Hepatocyte (in vitro differentiated cells): Measurements from ENCODE around the gene DISC1. TPM values are rescaled to one million over a fixed set of nuclear protein-coding genes. Genes with fewer than 3 reads are reported as not detected.
"Not testable (repeated sequence)": the region's sequence is repeated elsewhere in the genome, so short reads cannot be mapped to it uniquely, and the experiment has no call there.

ENCODE experiments used
- DNase-seq: peaks from one replicate; pipeline ENCODE4 v3.0.0-alpha.2; 2016; ENCODE audit warnings: low spot score
- H2AFZ ChIP-seq: fragments of 200-600 bp; sonication (generic); 2 replicates; pipeline ENCODE4 v1.6.0; 2016; ENCODE audit warnings: antibody characterized with exemption, mild to moderate bottlenecking
- H3K27ac ChIP-seq: fragments of 200-600 bp; sonication (generic); 2 replicates; pipeline ENCODE4 v1.5.1; 2016; ENCODE audit warnings: mild to moderate bottlenecking
- H3K27me3 ChIP-seq: fragments of 200-600 bp; sonication (generic); 2 replicates; pipeline ENCODE4 v1.6.1; 2016
- H3K36me3 ChIP-seq: fragments of 200-600 bp; sonication (generic); replicated peaks from 2 replicates; pipeline ENCODE4 v1.5.1; 2016; ENCODE audit warnings: low read depth; ENCODE audit not compliant: insufficient read depth
- H3K4me1 ChIP-seq: fragments of 200-600 bp; sonication (generic); 2 replicates; pipeline ENCODE4 v1.5.1; 2016; ENCODE audit warnings: mild to moderate bottlenecking, moderate library complexity; ENCODE audit not compliant: insufficient read depth
- H3K4me2 ChIP-seq: fragments of 200-600 bp; sonication (generic); 2 replicates; pipeline ENCODE4 v1.6.0; 2016
- H3K4me3 ChIP-seq: fragments of 200-600 bp; sonication (generic); 2 replicates; pipeline ENCODE4 v1.5.1; 2016; ENCODE audit warnings: mild to moderate bottlenecking
- H3K79me2 ChIP-seq: fragments of 200-600 bp; sonication (generic); 2 replicates; pipeline ENCODE4 v1.6.0; 2017; ENCODE audit warnings: mild to moderate bottlenecking
- H3K9me2 ChIP-seq: fragments of 200-600 bp; sonication (generic); replicated peaks from 2 replicates; pipeline ENCODE4 v1.6.0; 2017; ENCODE audit warnings: mild to moderate bottlenecking; ENCODE audit not compliant: insufficient read depth
- H3K9me3 ChIP-seq: fragments of 200-600 bp; sonication (generic); 2 replicates; pipeline ENCODE4 v1.5.1; 2016; ENCODE audit warnings: low read depth, mild to moderate bottlenecking
- H4K20me1 ChIP-seq: fragments of 200-600 bp; sonication (generic); 2 replicates; pipeline ENCODE4 v1.6.0; 2016; ENCODE audit warnings: mild to moderate bottlenecking; ENCODE audit not compliant: insufficient read depth, poor library complexity, severe bottlenecking
- CTCF ChIP-seq: fragments of 200-600 bp; sonication (generic); IDR thresholded peaks from 2 replicates; pipeline ENCODE4 v1.5.1; 2016; ENCODE audit warnings: antibody characterized with exemption, mild to moderate bottlenecking; ENCODE audit not compliant: poor library complexity
- EZH2 ChIP-seq: fragments of 200-600 bp; sonication (generic); IDR thresholded peaks from 2 replicates; pipeline ENCODE4 v1.6.1; 2016; ENCODE audit warnings: antibody characterized with exemption, mild to moderate bottlenecking, borderline replicate concordance
- EZH2phosphoT487 ChIP-seq: fragments of 200-600 bp; sonication (generic); IDR thresholded peaks from one replicate; pipeline ENCODE4 v1.6.1; 2018; ENCODE audit warnings: antibody characterized with exemption, mild to moderate bottlenecking, low read depth, moderate library complexity; ENCODE audit not compliant: unreplicated experiment, severe bottlenecking
- WGBS: methylation state at CpG from one replicate; pipeline ENCODE4 v1.1.6; 2016; ENCODE audit warnings: low lambda C conversion rate; ENCODE audit errors: missing lambda C conversion rate; 5-methylcytosine and 5-hydroxymethylcytosine counted together
- polyA plus RNA-seq: library from polyadenylated mRNA; unstranded; fragments of >200 nt; fragmentation: Nextera tagmentation; extraction: Ambion mirVana; gene quantifications from 2 replicates; pipeline ENCODE4 v1.2.1, GENCODE V29; 2016
- total RNA-seq: library from RNA; depleted of rRNA; stranded (reverse); fragments of >200 nt; gene quantifications from 2 replicates; pipeline ENCODE4 v1.2.3, GENCODE V29; 2014

The DISC1 gene
- total and polyA plus RNA-seq, 2 experiments from 2014 or later, result 3.0 to 4.7 TPM

DNA sequence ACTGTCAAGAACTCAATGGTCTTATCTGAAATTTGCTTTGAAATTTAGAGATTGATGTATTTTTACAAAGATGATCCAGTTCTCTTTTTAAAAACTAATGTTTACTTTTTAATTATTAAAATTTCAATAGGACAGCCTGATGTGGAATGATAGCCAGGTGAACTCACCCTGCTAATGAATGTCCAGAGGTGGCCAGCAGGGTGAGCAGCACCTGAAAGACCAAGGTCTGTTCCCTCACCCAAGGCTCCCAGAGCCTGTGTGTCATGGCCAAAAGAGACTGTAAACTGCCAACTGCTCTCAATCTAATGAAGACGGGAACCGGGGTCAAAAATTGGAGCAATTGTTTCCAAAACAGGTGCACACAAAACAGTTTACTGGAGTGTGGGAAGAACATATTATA is 340.4 kb downstream of the DISC1 start:
- no peaks in the 10 kb centered on the region for H3K27me3 ChIP-seq
- H3K4me2 ChIP-seq, result no peak overlapping the region
- WGBS, result 90% methylated on average over 2 of the region's 2 CpGs
- H3K36me3 ChIP-seq, result no peaks in the 10 kb centered on the region
- H3K9me3 ChIP-seq, result no peaks in the 10 kb centered on the region
- H3K79me2 ChIP-seq, result no peaks in the 10 kb centered on the region
- H3K9me2 ChIP-seq, result no peaks in the 10 kb centered on the region
- DNase-seq, result no peak
- TF ChIP-seq EZH2phosphoT487 (no peak), EZH2 (no peak), CTCF (no peak)
- H3K27ac ChIP-seq, result no peak overlapping the region
- no peaks in the 10 kb centered on the region for H3K4me1 ChIP-seq
- no peak overlapping the region for H3K4me3 ChIP-seq
- no peaks in the 10 kb centered on the region for H4K20me1 ChIP-seq
- no peak overlapping the region for H2AFZ ChIP-seq

DNA sequence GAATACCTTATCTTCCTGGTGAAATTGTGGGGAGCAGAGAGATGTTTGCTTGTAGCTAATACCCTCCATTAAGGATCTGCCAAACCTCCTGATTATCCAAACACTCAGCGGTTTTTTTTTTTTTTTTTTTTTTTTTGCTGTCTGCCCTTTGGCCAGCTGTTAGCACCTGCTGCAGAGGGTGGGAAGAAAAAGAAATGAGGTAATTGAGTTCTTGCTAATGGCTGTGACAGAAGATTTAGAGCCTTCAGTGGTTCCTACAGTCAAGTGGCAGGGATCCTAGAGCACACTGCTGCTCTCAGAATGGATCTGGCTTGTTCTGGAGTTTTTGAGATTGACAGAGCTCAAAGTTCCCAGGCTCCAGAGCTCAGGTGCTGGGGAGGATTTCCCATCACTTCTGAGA is 342.5 kb downstream of the DISC1 start:
- TF ChIP-seq EZH2phosphoT487, result no peak
- TF ChIP-seq CTCF, result no peak
- no peak for TF ChIP-seq EZH2
- Histone ChIP-seq H3K36me3 (no peaks in the 10 kb centered on the region), H3K27ac (no peak overlapping the region), H3K27me3 (no peaks in the 10 kb centered on the region), H3K9me2 (no peaks in the 10 kb centered on the region), H2AFZ (no peak overlapping the region), H3K79me2 (no peaks in the 10 kb centered on the region), H3K4me1 (no peaks in the 10 kb centered on the region), H4K20me1 (no peaks in the 10 kb centered on the region), H3K9me3 (no peaks in the 10 kb centered on the region), H3K4me3 (no peak overlapping the region), H3K4me2 (no peak overlapping the region)
- no peak for DNase-seq
- 29% methylated on average over 1 of the region's 1 CpG for WGBS

GRCh38 chr1:231969761-231970160 is 343.2 kb downstream of the DISC1 start:
- H3K4me3 ChIP-seq, H3K27ac ChIP-seq, H3K4me1 ChIP-seq, H3K27me3 ChIP-seq, H3K4me2 ChIP-seq, H3K36me3 ChIP-seq, H3K79me2 ChIP-seq, H3K9me2 ChIP-seq, H3K9me3 ChIP-seq, H2AFZ ChIP-seq, DNase-seq, H4K20me1 ChIP-seq: not testable (repeated sequence)
- WGBS, result 94% methylated on average over 4 of the region's 5 CpGs

DNA sequence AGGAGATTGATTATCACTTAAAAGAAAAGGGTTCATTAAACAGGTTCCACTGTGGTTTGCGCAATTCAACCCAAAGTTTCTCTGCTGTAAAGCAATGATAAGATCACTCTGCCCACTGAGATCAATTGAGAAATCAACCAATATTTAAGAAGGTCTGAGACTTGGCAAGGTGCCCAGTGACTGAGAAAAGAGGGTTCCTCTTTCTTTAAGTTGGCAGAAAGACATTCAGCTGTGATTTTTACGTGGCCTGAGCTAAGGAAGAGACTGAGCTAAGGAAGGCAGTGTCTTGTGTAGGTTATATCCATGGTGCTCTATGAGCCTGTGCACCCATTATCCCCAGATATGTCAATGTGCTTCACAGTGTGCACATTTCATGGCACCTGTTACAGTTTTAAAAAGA is 344.1 kb downstream of the DISC1 start:
- no peaks in the 10 kb centered on the region for H3K79me2 ChIP-seq
- no peak for DNase-seq
- H3K9me3 ChIP-seq, result no peaks in the 10 kb centered on the region
- no peak overlapping the region for H2AFZ ChIP-seq
- TF ChIP-seq EZH2, result no peak
- TF ChIP-seq EZH2phosphoT487, result no peak
- TF ChIP-seq CTCF, result no peak
- H3K4me3 ChIP-seq, result no peak overlapping the region
- H4K20me1 ChIP-seq, result no peaks in the 10 kb centered on the region
- H3K36me3 ChIP-seq, result no peaks in the 10 kb centered on the region
- no peaks in the 10 kb centered on the region for H3K9me2 ChIP-seq
- H3K4me2 ChIP-seq, result no peak overlapping the region
- WGBS, result 93% methylated on average over 2 of the region's 2 CpGs
- no peak overlapping the region for H3K27ac ChIP-seq
- H3K4me1 ChIP-seq, result no peaks in the 10 kb centered on the region
- no peaks in the 10 kb centered on the region for H3K27me3 ChIP-seq
